ENCODE data around the gene MTARC1. TPM values are rescaled to one million over a fixed set of nuclear protein-coding genes. Genes with fewer than 3 reads are reported as not detected.

The MTARC1 gene
- total RNA-seq, 1 experiment from 2014 or later = 72.5 TPM

- Histone ChIP-seq H3K27ac (no peak overlapping the region), H3K27me3 (ENCODE audit: insufficient read depth, low read depth) (no peaks in the 10 kb centered on the region), H2AFZ (no peak overlapping the region), H3K36me3 (ENCODE audit: low read depth) (no peaks in the 10 kb centered on the region; the same call in 1 of the 2 replicates), H4K20me1 (ENCODE audit: insufficient read depth) (no peaks in the 10 kb centered on the region), H3K4me3 (no peak overlapping the region), H3F3A (ENCODE audit: insufficient read depth, low read depth) (peaks cover 6% of the 10 kb centered on the region; the same call in 1 of the 2 replicates), H3K9me3 (ENCODE audit: insufficient read depth, low read depth) (no peaks in the 10 kb centered on the region), H3K9me2 (ENCODE audit: insufficient read depth) (no peaks in the 10 kb centered on the region), H3K4me1 (replicated peaks; ENCODE audit: insufficient read depth) (0 out of 2 replicates have a peak, but pooled peaks cover 5% of the 10 kb centered on the region), H3K79me2 (ENCODE audit: low read depth) (no peaks in the 10 kb centered on the region), H3K4me2 (no peak overlapping the region)
- TF ChIP-seq CTCF (conservative IDR thresholded peaks at IDR 0.05) (no peak), EZH2 (IDR thresholded peaks at IDR 0.05; ENCODE audit: low read depth) (no peak)
- BruUV-seq (replicated peaks) = no TSS peak
- ChIA-PET CTCF (no interaction called here), POLR2A (ENCODE audit: unreplicated experiment) (no interaction called here)
- intact Hi-C loops (cut with micrococcal nuclease; ENCODE audit: unreplicated experiment) = no loop called here
- no peak for DNase-seq
Observed at GRCh38 chr1:220742520-220742919, 44.2 kb upstream of the MTARC1 start.

GRCh38 chr1:220746851-220747250, 39.9 kb upstream of the MTARC1 start:
- Histone ChIP-seq H3K4me1 (replicated peaks; ENCODE audit: insufficient read depth) (peaks cover 24% of the 10 kb centered on the region), H3F3A (ENCODE audit: insufficient read depth, low read depth) (peaks cover 10% of the 10 kb centered on the region; the same call in 1 of the 2 replicates), H3K4me2 (peak overlapping the region; percentile 88), H3K79me2 (ENCODE audit: low read depth) (peaks cover 21% of the 10 kb centered on the region), H3K9me3 (ENCODE audit: insufficient read depth, low read depth) (no peaks in the 10 kb centered on the region), H3K36me3 (ENCODE audit: low read depth) (no peaks in the 10 kb centered on the region), H3K4me3 (no peak overlapping the region), H3K27me3 (ENCODE audit: insufficient read depth, low read depth) (no peaks in the 10 kb centered on the region), H2AFZ (no peak overlapping the region), H3K27ac (no peak overlapping the region), H4K20me1 (ENCODE audit: insufficient read depth) (no peaks in the 10 kb centered on the region), H3K9me2 (ENCODE audit: insufficient read depth) (no peaks in the 10 kb centered on the region)
- intact Hi-C loops (cut with micrococcal nuclease; ENCODE audit: unreplicated experiment) = no loop called here
- TF ChIP-seq EZH2 (IDR thresholded peaks at IDR 0.05; ENCODE audit: low read depth) (no peak), CTCF (conservative IDR thresholded peaks at IDR 0.05) (no peak)
- ChIA-PET POLR2A (ENCODE audit: unreplicated experiment) (no interaction called here), CTCF (interaction anchor here (0.5 to 3.2 kb wide), 2 partner anchors 13 to 1098 kb away, joined by 3 to 15 read pairs; no protein-coding TSS in a partner anchor)
- no TSS peak for BruUV-seq (replicated peaks)
- DNase-seq = no peak

GRCh38 chr1:220747437-220748088, 39.1 kb upstream of the MTARC1 start:
- no peaks in the 10 kb centered on the region; the same call in 1 of the 2 replicates for H4K20me1 ChIP-seq (ENCODE audit: insufficient read depth)
- H3K27ac ChIP-seq = no peak overlapping the region
- peaks cover 10% of the 10 kb centered on the region; the same call in 1 of the 2 replicates for H3F3A ChIP-seq (ENCODE audit: insufficient read depth, low read depth)
- ChIA-PET CTCF (interaction anchor here (0.5 to 3.2 kb wide), 5 partner anchors 7 to 379 kb away, joined by 3 to 15 read pairs (median 3); partner anchors contain the start of gene MTARC1), POLR2A (ENCODE audit: unreplicated experiment) (interaction anchor here (0.5 to 0.7 kb wide), 6 partner anchors 12 to 1229 kb away, joined by 3 to 11 read pairs (median 5); partner anchors contain the start of gene MTARC1)
- H3K4me2 ChIP-seq = peak overlapping the region; percentile 88
- TSS peak; percentile 61 for BruUV-seq (replicated peaks)
- intact Hi-C loops (cut with micrococcal nuclease; ENCODE audit: unreplicated experiment) = loop anchor here (2.0 kb wide), 1 partner anchor 13 kb away; no protein-coding TSS in a partner anchor
- H3K9me3 ChIP-seq (ENCODE audit: insufficient read depth, low read depth) = no peaks in the 10 kb centered on the region
- H3K79me2 ChIP-seq (ENCODE audit: low read depth) = peaks cover 21% of the 10 kb centered on the region
- peaks cover 24% of the 10 kb centered on the region for H3K4me1 ChIP-seq (replicated peaks; ENCODE audit: insufficient read depth)
- no peaks in the 10 kb centered on the region for H3K9me2 ChIP-seq (ENCODE audit: insufficient read depth)
- TF ChIP-seq CTCF (conservative IDR thresholded peaks at IDR 0.05) (no peak), EZH2 (IDR thresholded peaks at IDR 0.05; ENCODE audit: low read depth) (no peak)
- H2AFZ ChIP-seq = peak overlapping the region; percentile 98
- no peaks in the 10 kb centered on the region for H3K27me3 ChIP-seq (ENCODE audit: insufficient read depth, low read depth)
- no peak for DNase-seq
- peak overlapping the region; percentile 74 for H3K4me3 ChIP-seq
- H3K36me3 ChIP-seq (ENCODE audit: low read depth) = no peaks in the 10 kb centered on the region
